ENCODE measurements around the gene YKT6.

The YKT6 gene

GRCh38 chr7:44218418-44219201, 17.8 kb downstream of the YKT6 start:
- no peak for DNase-seq (ENCODE audit: low read depth)

- DNase-seq (ENCODE audit: low read depth): no peak
Measured at GRCh38 chr7:44219371-44220045, 18.7 kb downstream of the YKT6 start.

GRCh38 chr7:44220046-44220357, 19.2 kb downstream of the YKT6 start:
- DNase-seq (ENCODE audit: low read depth): no peak

GRCh38 chr7:44220358-44221112, 19.8 kb downstream of the YKT6 start:
- no peak for DNase-seq (ENCODE audit: low read depth)

GRCh38 chr7:44221231-44221791, 20.5 kb downstream of the YKT6 start:
- DNase-seq (ENCODE audit: low read depth): no peak

GRCh38 chr7:44222074-44222473, 21.3 kb downstream of the YKT6 start:
- no peak for DNase-seq (ENCODE audit: low read depth)

GRCh38 chr7:44222776-44223261, 22.0 kb downstream of the YKT6 start:
- no peak for DNase-seq (ENCODE audit: low read depth)

- DNase-seq (ENCODE audit: low read depth): no peak
Measured at GRCh38 chr7:44223362-44224079, 22.7 kb downstream of the YKT6 start.

- no peak for DNase-seq (ENCODE audit: low read depth)
Measured at GRCh38 chr7:44224080-44224973, 23.5 kb downstream of the YKT6 start.

- DNase-seq (ENCODE audit: low read depth): no peak
Measured at GRCh38 chr7:44224974-44225565, 24.3 kb downstream of the YKT6 start.

- no peak for DNase-seq (ENCODE audit: low read depth)
Measured at GRCh38 chr7:44225566-44226395, 25.0 kb downstream of the YKT6 start.

GRCh38 chr7:44226396-44226753, 25.6 kb downstream of the YKT6 start:
- no peak for DNase-seq (ENCODE audit: low read depth)

GRCh38 chr7:44227911-44228310, 27.1 kb downstream of the YKT6 start:
- DNase-seq (ENCODE audit: low read depth): no peak

GRCh38 chr7:44228571-44229350, 28.0 kb downstream of the YKT6 start:
- DNase-seq (ENCODE audit: low read depth): no peak

- DNase-seq (ENCODE audit: low read depth): no peak
Measured at GRCh38 chr7:44229546-44230105, 28.8 kb downstream of the YKT6 start.

- no peak for DNase-seq (ENCODE audit: low read depth)
Measured at GRCh38 chr7:44230286-44230685, 29.5 kb downstream of the YKT6 start.

GRCh38 chr7:44231088-44231487, 30.3 kb downstream of the YKT6 start:
- DNase-seq (ENCODE audit: low read depth): no peak

- no peak for DNase-seq (ENCODE audit: low read depth)
Measured at GRCh38 chr7:44232396-44232795, 31.6 kb downstream of the YKT6 start.
